Middle frontal gyrus (tissue), 1 donor: ENCODE data around the gene MALAT1.
"Not testable (repeated sequence)": the region's sequence is repeated elsewhere in the genome, so short reads cannot be mapped to it uniquely, and the experiment has no call there.

Experiments
- DNase-seq: peaks from one replicate; pipeline ENCODE4 v3.0.0-alpha.2; 2015; ENCODE audit warnings: low spot score; ENCODE audit errors: extremely low spot score

The MALAT1 gene

DNA sequence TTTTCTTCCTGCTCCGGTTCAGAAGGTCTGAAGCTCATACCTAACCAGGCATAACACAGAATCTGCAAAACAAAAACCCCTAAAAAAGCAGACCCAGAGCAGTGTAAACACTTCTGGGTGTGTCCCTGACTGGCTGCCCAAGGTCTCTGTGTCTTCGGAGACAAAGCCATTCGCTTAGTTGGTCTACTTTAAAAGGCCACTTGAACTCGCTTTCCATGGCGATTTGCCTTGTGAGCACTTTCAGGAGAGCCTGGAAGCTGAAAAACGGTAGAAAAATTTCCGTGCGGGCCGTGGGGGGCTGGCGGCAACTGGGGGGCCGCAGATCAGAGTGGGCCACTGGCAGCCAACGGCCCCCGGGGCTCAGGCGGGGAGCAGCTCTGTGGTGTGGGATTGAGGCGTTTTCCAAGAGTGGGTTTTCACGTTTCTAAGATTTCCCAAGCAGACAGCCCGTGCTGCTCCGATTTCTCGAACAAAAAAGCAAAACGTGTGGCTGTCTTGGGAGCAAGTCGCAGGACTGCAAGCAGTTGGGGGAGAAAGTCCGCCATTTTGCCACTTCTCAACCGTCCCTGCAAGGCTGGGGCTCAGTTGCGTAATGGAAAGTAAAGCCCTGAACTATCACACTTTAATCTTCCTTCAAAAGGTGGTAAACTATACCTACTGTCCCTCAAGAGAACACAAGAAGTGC, 661 bp upstream of the MALAT1 start:
- DNase-seq = no peak

DNA sequence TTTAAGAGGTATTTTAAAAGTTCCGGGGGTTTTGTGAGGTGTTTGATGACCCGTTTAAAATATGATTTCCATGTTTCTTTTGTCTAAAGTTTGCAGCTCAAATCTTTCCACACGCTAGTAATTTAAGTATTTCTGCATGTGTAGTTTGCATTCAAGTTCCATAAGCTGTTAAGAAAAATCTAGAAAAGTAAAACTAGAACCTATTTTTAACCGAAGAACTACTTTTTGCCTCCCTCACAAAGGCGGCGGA, 193 bp upstream of the MALAT1 start:
- no peak for DNase-seq

DNA sequence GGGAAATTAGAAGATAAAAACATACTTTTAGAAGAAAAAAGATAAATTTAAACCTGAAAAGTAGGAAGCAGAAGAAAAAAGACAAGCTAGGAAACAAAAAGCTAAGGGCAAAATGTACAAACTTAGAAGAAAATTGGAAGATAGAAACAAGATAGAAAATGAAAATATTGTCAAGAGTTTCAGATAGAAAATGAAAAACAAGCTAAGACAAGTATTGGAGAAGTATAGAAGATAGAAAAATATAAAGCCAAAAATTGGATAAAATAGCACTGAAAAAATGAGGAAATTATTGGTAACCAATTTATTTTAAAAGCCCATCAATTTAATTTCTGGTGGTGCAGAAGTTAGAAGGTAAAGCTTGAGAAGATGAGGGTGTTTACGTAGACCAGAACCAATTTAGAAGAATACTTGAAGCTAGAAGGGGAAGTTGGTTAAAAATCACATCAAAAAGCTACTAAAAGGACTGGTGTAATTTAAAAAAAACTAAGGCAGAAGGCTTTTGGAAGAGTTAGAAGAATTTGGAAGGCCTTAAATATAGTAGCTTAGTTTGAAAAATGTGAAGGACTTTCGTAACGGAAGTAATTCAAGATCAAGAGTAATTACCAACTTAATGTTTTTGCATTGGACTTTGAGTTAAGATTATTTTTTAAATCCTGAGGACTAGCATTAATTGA, 1.0 kb downstream of the MALAT1 start:
- DNase-seq = no peak

DNA sequence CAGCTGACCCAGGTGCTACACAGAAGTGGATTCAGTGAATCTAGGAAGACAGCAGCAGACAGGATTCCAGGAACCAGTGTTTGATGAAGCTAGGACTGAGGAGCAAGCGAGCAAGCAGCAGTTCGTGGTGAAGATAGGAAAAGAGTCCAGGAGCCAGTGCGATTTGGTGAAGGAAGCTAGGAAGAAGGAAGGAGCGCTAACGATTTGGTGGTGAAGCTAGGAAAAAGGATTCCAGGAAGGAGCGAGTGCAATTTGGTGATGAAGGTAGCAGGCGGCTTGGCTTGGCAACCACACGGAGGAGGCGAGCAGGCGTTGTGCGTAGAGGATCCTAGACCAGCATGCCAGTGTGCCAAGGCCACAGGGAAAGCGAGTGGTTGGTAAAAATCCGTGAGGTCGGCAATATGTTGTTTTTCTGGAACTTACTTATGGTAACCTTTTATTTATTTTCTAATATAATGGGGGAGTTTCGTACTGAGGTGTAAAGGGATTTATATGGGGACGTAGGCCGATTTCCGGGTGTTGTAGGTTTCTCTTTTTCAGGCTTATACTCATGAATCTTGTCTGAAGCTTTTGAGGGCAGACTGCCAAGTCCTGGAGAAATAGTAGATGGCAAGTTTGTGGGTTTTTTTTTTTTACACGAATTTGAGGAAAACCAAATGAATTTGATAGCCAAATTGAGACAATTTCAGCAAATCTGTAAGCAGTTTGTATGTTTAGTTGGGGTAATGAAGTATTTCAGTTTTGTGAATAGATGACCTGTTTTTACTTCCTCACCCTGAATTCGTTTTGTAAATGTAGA, 1.7 kb downstream of the MALAT1 start:
- no peak for DNase-seq

DNA sequence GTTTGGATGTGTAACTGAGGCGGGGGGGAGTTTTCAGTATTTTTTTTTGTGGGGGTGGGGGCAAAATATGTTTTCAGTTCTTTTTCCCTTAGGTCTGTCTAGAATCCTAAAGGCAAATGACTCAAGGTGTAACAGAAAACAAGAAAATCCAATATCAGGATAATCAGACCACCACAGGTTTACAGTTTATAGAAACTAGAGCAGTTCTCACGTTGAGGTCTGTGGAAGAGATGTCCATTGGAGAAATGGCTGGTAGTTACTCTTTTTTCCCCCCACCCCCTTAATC, 2.3 kb downstream of the MALAT1 start:
- DNase-seq = no peak

DNA sequence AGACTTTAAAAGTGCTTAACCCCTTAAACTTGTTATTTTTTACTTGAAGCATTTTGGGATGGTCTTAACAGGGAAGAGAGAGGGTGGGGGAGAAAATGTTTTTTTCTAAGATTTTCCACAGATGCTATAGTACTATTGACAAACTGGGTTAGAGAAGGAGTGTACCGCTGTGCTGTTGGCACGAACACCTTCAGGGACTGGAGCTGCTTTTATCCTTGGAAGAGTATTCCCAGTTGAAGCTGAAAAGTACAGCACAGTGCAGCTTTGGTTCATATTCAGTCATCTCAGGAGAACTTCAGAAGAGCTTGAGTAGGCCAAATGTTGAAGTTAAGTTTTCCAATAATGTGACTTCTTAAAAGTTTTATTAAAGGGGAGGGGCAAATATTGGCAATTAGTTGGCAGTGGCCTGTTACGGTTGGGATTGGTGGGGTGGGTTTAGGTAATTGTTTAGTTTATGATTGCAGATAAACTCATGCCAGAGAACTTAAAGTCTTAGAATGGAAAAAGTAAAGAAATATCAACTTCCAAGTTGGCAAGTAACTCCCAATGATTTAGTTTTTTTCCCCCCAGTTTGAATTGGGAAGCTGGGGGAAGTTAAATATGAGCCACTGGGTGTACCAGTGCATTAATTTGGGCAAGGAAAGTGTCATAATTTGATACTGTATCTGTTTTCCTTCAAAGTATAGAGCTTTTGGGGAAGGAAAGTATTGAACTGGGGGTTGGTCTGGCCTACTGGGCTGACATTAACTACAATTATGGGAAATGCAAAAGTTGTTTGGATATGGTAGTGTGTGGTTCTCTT, 2.8 kb downstream of the MALAT1 start:
- DNase-seq = no peak

DNA sequence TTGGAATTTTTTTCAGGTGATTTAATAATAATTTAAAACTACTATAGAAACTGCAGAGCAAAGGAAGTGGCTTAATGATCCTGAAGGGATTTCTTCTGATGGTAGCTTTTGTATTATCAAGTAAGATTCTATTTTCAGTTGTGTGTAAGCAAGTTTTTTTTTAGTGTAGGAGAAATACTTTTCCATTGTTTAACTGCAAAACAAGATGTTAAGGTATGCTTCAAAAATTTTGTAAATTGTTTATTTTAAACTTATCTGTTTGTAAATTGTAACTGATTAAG, 3.4 kb downstream of the MALAT1 start:
- no peak for DNase-seq

DNA sequence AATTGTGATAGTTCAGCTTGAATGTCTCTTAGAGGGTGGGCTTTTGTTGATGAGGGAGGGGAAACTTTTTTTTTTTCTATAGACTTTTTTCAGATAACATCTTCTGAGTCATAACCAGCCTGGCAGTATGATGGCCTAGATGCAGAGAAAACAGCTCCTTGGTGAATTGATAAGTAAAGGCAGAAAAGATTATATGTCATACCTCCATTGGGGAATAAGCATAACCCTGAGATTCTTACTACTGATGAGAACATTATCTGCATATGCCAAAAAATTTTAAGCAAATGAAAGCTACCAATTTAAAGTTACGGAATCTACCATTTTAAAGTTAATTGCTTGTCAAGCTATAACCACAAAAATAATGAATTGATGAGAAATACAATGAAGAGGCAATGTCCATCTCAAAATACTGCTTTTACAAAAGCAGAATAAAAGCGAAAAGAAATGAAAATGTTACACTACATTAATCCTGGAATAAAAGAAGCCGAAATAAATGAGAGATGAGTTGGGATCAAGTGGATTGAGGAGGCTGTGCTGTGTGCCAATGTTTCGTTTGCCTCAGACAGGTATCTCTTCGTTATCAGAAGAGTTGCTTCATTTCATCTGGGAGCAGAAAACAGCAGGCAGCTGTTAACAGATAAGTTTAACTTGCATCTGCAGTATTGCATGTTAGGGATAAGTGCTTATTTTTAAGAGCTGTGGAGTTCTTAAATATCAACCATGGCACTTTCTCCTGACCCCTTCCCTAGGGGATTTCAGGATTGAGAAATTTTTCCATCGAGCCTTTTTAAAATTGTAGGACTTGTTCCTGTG, 3.9 kb downstream of the MALAT1 start:
- DNase-seq = no peak

DNA sequence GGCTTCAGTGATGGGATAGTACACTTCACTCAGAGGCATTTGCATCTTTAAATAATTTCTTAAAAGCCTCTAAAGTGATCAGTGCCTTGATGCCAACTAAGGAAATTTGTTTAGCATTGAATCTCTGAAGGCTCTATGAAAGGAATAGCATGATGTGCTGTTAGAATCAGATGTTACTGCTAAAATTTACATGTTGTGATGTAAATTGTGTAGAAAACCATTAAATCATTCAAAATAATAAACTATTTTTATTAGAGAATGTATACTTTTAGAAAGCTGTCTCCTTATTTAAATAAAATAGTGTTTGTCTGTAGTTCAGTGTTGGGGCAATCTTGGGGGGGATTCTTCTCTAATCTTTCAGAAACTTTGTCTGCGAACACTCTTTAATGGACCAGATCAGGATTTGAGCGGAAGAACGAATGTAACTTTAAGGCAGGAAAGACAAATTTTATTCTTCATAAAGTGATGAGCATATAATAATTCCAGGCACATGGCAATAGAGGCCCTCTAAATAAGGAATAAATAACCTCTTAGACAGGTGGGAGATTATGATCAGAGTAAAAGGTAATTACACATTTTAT, 4.6 kb downstream of the MALAT1 start:
- no peak for DNase-seq

DNA sequence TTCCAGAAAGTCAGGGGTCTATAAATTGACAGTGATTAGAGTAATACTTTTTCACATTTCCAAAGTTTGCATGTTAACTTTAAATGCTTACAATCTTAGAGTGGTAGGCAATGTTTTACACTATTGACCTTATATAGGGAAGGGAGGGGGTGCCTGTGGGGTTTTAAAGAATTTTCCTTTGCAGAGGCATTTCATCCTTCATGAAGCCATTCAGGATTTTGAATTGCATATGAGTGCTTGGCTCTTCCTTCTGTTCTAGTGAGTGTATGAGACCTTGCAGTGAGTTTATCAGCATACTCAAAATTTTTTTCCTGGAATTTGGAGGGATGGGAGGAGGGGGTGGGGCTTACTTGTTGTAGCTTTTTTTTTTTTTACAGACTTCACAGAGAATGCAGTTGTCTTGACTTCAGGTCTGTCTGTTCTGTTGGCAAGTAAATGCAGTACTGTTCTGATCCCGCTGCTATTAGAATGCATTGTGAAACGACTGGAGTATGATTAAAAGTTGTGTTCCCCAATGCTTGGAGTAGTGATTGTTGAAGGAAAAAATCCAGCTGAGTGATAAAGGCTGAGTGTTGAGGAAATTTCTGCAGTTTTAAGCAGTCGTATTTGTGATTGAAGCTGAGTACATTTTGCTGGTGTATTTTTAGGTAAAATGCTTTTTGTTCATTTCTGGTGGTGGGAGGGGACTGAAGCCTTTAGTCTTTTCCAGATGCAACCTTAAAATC, 5.3 kb downstream of the MALAT1 start:
- DNase-seq = no peak

DNA sequence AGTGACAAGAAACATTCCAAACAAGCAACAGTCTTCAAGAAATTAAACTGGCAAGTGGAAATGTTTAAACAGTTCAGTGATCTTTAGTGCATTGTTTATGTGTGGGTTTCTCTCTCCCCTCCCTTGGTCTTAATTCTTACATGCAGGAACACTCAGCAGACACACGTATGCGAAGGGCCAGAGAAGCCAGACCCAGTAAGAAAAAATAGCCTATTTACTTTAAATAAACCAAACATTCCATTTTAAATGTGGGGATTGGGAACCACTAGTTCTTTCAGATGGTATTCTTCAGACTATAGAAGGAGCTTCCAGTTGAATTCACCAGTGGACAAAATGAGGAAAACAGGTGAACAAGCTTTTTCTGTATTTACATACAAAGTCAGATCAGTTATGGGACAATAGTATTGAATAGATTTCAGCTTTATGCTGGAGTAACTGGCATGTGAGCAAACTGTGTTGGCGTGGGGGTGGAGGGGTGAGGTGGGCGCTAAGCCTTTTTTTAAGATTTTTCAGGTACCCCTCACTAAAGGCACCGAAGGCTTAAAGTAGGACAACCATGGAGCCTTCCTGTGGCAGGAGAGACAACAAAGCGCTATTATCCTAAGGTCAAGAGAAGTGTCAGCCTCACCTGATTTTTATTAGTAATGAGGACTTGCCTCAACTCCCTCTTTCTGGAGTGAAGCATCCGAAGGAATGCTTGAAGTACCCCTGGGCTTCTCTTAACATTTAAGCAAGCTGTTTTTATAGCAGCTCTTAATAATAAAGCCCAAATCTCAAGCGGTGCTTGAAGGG, 6.0 kb downstream of the MALAT1 start:
- DNase-seq = no peak

DNA sequence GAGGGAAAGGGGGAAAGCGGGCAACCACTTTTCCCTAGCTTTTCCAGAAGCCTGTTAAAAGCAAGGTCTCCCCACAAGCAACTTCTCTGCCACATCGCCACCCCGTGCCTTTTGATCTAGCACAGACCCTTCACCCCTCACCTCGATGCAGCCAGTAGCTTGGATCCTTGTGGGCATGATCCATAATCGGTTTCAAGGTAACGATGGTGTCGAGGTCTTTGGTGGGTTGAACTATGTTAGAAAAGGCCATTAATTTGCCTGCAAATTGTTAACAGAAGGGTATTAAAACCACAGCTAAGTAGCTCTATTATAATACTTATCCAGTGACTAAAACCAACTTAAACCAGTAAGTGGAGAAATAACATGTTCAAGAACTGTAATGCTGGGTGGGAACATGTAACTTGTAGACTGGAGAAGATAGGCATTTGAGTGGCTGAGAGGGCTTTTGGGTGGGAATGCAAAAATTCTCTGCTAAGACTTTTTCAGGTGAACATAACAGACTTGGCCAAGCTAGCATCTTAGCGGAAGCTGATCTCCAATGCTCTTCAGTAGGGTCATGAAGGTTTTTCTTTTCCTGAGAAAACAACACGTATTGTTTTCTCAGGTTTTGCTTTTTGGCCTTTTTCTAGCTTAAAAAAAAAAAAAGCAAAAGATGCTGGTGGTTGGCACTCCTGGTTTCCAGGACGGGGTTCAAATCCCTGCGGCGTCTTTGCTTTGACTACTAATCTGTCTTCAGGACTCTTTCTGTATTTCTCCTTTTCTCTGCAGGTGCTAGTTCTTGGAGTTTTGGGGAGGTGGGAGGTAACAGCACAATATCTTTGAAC, 6.8 kb downstream of the MALAT1 start:
- DNase-seq = no peak

DNA sequence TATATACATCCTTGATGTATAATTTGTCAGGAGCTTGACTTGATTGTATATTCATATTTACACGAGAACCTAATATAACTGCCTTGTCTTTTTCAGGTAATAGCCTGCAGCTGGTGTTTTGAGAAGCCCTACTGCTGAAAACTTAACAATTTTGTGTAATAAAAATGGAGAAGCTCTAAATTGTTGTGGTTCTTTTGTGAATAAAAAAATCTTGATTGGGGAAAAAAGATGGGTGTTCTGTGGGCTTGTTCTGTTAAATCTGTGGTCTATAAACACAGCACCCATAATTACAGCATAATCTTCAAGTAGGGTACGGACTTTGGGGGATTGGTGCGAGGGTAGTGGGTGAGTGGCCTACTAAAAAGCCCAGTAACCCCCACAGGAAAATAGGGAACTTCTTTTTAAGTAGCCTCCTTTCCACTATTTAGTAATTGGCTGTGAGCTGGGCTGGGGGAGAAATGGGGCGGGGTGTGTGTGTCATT, 7.5 kb downstream of the MALAT1 start:
- DNase-seq = no peak

DNA sequence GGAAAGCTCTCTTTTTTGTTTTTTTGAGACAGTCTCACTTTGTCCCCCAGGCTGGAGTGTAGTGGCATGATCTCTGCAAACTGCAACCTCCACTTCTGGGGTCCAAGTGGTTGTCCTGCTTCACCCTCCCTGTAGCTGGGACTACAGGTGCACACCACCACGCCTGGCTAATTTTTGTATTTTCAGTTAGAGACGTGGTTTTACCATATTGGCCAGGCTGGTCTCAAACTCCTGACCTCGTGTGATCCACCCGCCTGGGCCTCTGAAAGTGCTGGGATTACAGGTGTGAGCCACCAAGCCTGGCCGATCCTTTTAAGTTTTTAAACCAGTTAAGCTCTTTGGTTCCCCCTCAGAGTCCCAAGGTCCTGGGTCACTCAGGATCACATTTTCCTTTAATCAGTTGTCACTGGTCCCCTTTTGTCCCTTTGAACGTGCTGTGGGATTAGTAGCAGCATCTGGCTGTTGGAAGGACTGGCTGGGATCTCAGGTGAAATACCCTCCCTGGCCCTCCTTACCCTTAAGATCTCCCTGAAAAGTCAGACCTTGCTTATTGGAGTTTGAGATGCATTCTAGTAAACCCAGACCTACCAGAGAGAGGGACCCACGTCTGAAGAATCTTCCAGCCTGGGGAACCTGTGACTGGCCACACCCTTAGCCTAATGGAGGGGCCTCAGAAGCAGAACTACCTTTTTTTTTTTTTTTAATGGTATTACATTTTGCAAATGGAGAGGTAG, 8.1 kb downstream of the MALAT1 start:
- DNase-seq = no peak

DNA sequence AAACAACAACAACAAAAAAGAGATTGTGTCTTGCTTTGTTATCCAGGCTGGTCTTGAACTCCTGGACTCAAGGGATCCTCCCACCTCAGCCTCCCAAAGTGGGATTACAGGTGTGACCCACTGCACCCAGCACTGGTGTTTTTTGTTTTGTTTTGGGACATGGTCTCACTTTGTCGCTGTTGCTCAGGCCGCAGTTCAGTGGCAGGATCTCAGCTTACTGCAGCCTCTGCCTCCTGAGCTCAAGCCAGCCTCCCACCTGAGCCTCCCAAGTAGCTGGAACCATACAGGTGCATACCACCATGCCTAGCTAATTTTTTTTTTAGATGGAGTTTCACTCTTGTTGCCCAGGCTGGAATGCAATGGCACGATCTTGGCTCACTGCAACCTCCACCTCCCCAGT, 13.5 kb downstream of the MALAT1 start:
- DNase-seq = not testable (repeated sequence)

DNA sequence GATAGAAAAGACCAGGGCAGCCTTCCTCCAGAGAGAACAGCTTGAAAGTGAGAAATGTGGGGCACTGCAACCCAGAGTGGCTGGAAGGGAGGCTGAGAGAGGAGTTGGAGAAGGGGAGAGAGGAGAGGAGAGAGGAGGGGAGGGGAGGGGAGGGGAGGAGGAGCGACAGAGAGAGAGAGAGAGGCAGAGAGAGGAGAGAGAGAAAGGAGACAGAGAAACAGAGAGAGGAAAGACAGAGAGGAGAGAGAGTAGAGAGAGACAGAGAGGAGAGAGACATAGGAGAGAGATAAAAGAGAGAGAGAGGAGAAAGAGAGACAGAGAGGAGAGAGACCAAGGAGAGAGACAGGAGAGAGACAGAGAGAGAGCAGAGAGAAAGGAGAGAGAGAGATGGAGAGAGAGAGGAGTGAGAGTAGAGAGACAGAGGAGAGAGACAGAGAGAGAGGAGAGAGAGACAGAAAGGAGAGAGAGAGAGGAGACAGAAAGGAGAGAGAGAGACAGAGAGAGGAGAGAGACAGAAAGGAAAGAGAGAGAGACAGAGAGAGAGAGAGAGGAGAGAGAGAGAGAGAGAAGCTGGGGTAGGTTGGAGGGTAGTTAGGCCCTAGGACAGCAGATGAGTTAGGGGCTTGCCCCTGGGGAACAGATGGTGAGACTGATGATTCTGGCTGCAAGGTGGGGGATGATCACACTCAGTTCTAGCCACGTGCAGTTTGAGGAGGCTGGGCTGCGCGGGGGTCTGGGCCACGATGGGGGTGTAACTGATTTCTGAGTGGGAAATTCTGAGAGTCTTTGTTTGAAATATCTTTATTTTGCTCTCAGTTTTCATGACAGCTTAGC, 17.5 kb downstream of the MALAT1 start:
- no peak for DNase-seq

DNA sequence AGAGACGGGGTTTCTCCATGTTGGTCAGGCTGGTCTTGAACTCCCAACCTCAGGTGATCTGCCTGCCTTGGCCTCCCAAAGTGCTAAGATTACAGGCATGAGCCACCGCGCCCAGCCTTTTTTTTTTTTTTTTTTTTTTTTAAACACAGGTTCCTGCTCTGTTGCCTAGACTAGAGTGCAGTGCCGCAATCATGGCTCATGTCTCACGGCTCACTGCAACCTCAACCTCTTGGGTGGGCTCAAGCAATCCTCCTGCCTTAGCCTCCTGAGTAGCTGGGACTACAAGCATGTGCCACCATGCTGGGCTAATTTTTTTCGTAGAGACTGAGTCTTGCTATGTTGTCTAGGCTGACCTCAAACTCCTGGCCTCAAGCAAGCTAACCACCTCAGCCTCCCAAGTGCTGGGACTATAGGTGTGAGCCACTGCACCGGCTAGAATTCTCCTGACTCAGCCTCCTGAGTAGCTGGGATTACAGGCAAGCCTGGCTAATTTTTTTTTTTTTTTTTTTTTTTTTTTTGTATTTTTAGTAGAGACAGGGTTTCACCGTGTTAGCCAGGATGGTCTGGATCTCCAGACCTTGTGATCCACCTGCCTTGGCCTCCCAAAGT, 20.2 kb downstream of the MALAT1 start:
- DNase-seq = not testable (repeated sequence)
